ENCODE results near the gene KSR1. TPM values are rescaled to one million over a fixed set of nuclear protein-coding genes. Genes with fewer than 3 reads are reported as not detected.
"Not testable (repeated sequence)": the region's sequence is repeated elsewhere in the genome, so short reads cannot be mapped to it uniquely, and the experiment has no call there.

Gene KSR1
- total RNA-seq, 2 experiments from 2014 or later = 19.4 to 25.3 TPM

- intact Hi-C loops (cut with DNase I, micrococcal nuclease) = no loop called here
- ATAC-seq (ENCODE audit: poor library complexity) (no peak), DNase-seq (no peak)
- no peak overlapping the region for H3K27ac Mint-ChIP-seq
- H3K27me3 Mint-ChIP-seq = no peaks in the 10 kb centered on the region
- Histone ChIP-seq H3K27me3 (ENCODE audit: control insufficient read depth in 1 of 2, insufficient read depth in 2 of 2, low read length in 2 of 2) (no peaks in the 10 kb centered on the region), H3K4me3 (ENCODE audit: low read length) (no peak overlapping the region), H3K27ac (ENCODE audit: low read depth in 1 of 2, low read length in 2 of 2) (no peak overlapping the region), H3K36me3 (ENCODE audit: insufficient read depth, low read length) (no peaks in the 10 kb centered on the region), H3K9me3 (ENCODE audit: control insufficient read depth in 1 of 2, insufficient read depth in 1 of 2, low read length in 2 of 2) (no peaks in the 10 kb centered on the region), H3K4me1 (ENCODE audit: insufficient read depth, low read length) (no peaks in the 10 kb centered on the region)
- TF ChIP-seq CTCF (IDR thresholded peaks at IDR 0.05) = no peak
- H3K4me3 Mint-ChIP-seq = no peak overlapping the region
- ChIA-PET CTCF (no interaction called here), POLR2A (no interaction called here)
- no peaks in the 10 kb centered on the region for H3K9me3 Mint-ChIP-seq
- H3K4me1 Mint-ChIP-seq (ENCODE audit: low read depth) = no peaks in the 10 kb centered on the region
- H3K36me3 Mint-ChIP-seq (ENCODE audit: low read depth) = no peaks in the 10 kb centered on the region
Observed at GRCh38 chr17:27424516-27424915, 31.7 kb upstream of the KSR1 start.

GRCh38 chr17:27424941-27425340 is 31.3 kb upstream of the KSR1 start:
- no peak for TF ChIP-seq CTCF (IDR thresholded peaks at IDR 0.05)
- no peaks in the 10 kb centered on the region for H3K4me1 Mint-ChIP-seq (ENCODE audit: low read depth)
- H3K27ac ChIP-seq (ENCODE audit: low read depth in 1 of 2, low read length in 2 of 2) = no peak overlapping the region
- no peaks in the 10 kb centered on the region for H3K36me3 Mint-ChIP-seq (ENCODE audit: low read depth)
- no peak overlapping the region for H3K4me3 Mint-ChIP-seq
- ATAC-seq (ENCODE audit: poor library complexity) (no peak), DNase-seq (no peak)
- intact Hi-C loops (cut with DNase I, micrococcal nuclease) = no loop called here
- no peaks in the 10 kb centered on the region for H3K27me3 Mint-ChIP-seq
- H3K36me3 ChIP-seq (ENCODE audit: insufficient read depth, low read length) = no peaks in the 10 kb centered on the region
- ChIA-PET CTCF (no interaction called here), POLR2A (no interaction called here)
- no peak overlapping the region for H3K27ac Mint-ChIP-seq
- H3K27me3 ChIP-seq (ENCODE audit: control insufficient read depth in 1 of 2, insufficient read depth in 2 of 2, low read length in 2 of 2) = no peaks in the 10 kb centered on the region
- no peak overlapping the region for H3K4me3 ChIP-seq (ENCODE audit: low read length)
- no peaks in the 10 kb centered on the region for H3K9me3 ChIP-seq (ENCODE audit: control insufficient read depth in 1 of 2, insufficient read depth in 1 of 2, low read length in 2 of 2)
- H3K9me3 Mint-ChIP-seq = no peaks in the 10 kb centered on the region
- H3K4me1 ChIP-seq (ENCODE audit: insufficient read depth, low read length) = no peaks in the 10 kb centered on the region

GRCh38 chr17:27425571-27425970 is 30.7 kb upstream of the KSR1 start:
- H3K36me3 ChIP-seq (ENCODE audit: insufficient read depth, low read length); H3K4me3 Mint-ChIP-seq; intact Hi-C loops (cut with DNase I, micrococcal nuclease): not testable (repeated sequence)

GRCh38 chr17:27425991-27426390 is 30.3 kb upstream of the KSR1 start:
- no peaks in the 10 kb centered on the region for H3K4me1 ChIP-seq (ENCODE audit: insufficient read depth, low read length)
- H3K27me3 ChIP-seq (ENCODE audit: control insufficient read depth in 1 of 2, insufficient read depth in 2 of 2, low read length in 2 of 2) = no peaks in the 10 kb centered on the region
- Mint-ChIP-seq H3K27me3 (no peaks in the 10 kb centered on the region), H3K9me3 (no peaks in the 10 kb centered on the region), H3K4me3 (no peak overlapping the region), H3K4me1 (ENCODE audit: low read depth) (no peaks in the 10 kb centered on the region), H3K27ac (no peak overlapping the region), H3K36me3 (ENCODE audit: low read depth) (no peaks in the 10 kb centered on the region)
- H3K27ac ChIP-seq (ENCODE audit: low read depth in 1 of 2, low read length in 2 of 2) = no peak overlapping the region
- ChIA-PET POLR2A (no interaction called here), CTCF (no interaction called here)
- intact Hi-C loops (cut with DNase I, micrococcal nuclease) = no loop called here
- H3K9me3 ChIP-seq (ENCODE audit: control insufficient read depth in 1 of 2, insufficient read depth in 1 of 2, low read length in 2 of 2) = no peaks in the 10 kb centered on the region
- H3K36me3 ChIP-seq (ENCODE audit: insufficient read depth, low read length) = no peaks in the 10 kb centered on the region
- DNase-seq (no peak), ATAC-seq (ENCODE audit: poor library complexity) (no peak)
- H3K4me3 ChIP-seq (ENCODE audit: low read length) = no peak overlapping the region
- TF ChIP-seq CTCF (IDR thresholded peaks at IDR 0.05) = no peak

More at GRCh38 chr17:27425571-27425970, 30.7 kb upstream of the KSR1 start:
- DNase-seq; H3K4me1 ChIP-seq (ENCODE audit: insufficient read depth, low read length); H3K27ac ChIP-seq (ENCODE audit: low read depth in 1 of 2, low read length in 2 of 2); ATAC-seq (ENCODE audit: poor library complexity); H3K9me3 ChIP-seq (ENCODE audit: control insufficient read depth in 1 of 2, insufficient read depth in 1 of 2, low read length in 2 of 2); H3K4me1 Mint-ChIP-seq (ENCODE audit: low read depth); CTCF ChIA-PET; H3K27me3 ChIP-seq (ENCODE audit: control insufficient read depth in 1 of 2, insufficient read depth in 2 of 2, low read length in 2 of 2); H3K9me3 Mint-ChIP-seq; POLR2A ChIA-PET; H3K36me3 Mint-ChIP-seq (ENCODE audit: low read depth); H3K27ac Mint-ChIP-seq; H3K27me3 Mint-ChIP-seq; H3K4me3 ChIP-seq (ENCODE audit: low read length): not testable (repeated sequence)

- H3K9me3 Mint-ChIP-seq; ATAC-seq (ENCODE audit: poor library complexity); H3K9me3 ChIP-seq (ENCODE audit: control insufficient read depth in 1 of 2, insufficient read depth in 1 of 2, low read length in 2 of 2); DNase-seq; H3K4me3 Mint-ChIP-seq; intact Hi-C loops (cut with DNase I, micrococcal nuclease); H3K4me1 ChIP-seq (ENCODE audit: insufficient read depth, low read length); H3K27ac ChIP-seq (ENCODE audit: low read depth in 1 of 2, low read length in 2 of 2); H3K36me3 ChIP-seq (ENCODE audit: insufficient read depth, low read length); CTCF ChIA-PET; H3K36me3 Mint-ChIP-seq (ENCODE audit: low read depth); POLR2A ChIA-PET; H3K27me3 Mint-ChIP-seq; H3K4me1 Mint-ChIP-seq (ENCODE audit: low read depth); H3K4me3 ChIP-seq (ENCODE audit: low read length); H3K27ac Mint-ChIP-seq; H3K27me3 ChIP-seq (ENCODE audit: control insufficient read depth in 1 of 2, insufficient read depth in 2 of 2, low read length in 2 of 2): not testable (repeated sequence)
Observed at GRCh38 chr17:27426471-27426870, 29.8 kb upstream of the KSR1 start.
